Heart left ventricle (tissue), 16 donors: ENCODE data around the gene NUDT16L1. TPM values are rescaled to one million over a fixed set of nuclear protein-coding genes. Genes with fewer than 3 reads are reported as not detected.

Source experiments
- ATAC-seq, 4 donors: fragments of 200-7000 bp; cut with Tn5 transposase; one replicate each; pipeline ENCODE4 v1.9.1; 2020 to 2022; ENCODE audit warnings: moderate library complexity in 4 of 4, mild to moderate bottlenecking in 3 of 4, moderate number of reproducible peaks in 1 of 4
- DNase-seq, 5 donors: peaks; one replicate each; pipeline ENCODE4 v3.0.0-alpha.2; 2020
- H3K27ac ChIP-seq, 12 donors: fragments of 200-600 bp; sonication (generic) in 4 of 12; one replicate each; pipeline versions ENCODE4 v1.5.0 to v1.8.0; 2016 to 2022; ENCODE audit warnings: mild to moderate bottlenecking in 2 of 12
- H3K27me3 ChIP-seq, 9 donors: fragments of 200-600 bp; sonication (generic) in 2 of 9; one replicate each; pipeline versions ENCODE4 v1.5.1 to v1.8.0; 2016 to 2022; ENCODE audit warnings: mild to moderate bottlenecking in 3 of 9
- H3K36me3 ChIP-seq, 9 donors: fragments of 200-600 bp; sonication (generic) in 2 of 9; one replicate each; pipeline versions ENCODE4 v1.5.0 to v1.8.0; 2018 to 2022; ENCODE audit warnings: mild to moderate bottlenecking in 2 of 9
- H3K4me1 ChIP-seq, 12 donors: fragments of 200-600 bp; sonication (generic) in 4 of 12; one replicate each; pipeline versions ENCODE4 v1.5.0 to v1.8.0; 2016 to 2022; ENCODE audit warnings: mild to moderate bottlenecking in 3 of 12
- H3K4me3 ChIP-seq, 12 donors: fragments of 200-600 bp; sonication (generic) in 4 of 12; one replicate each; pipeline versions ENCODE4 v1.5.0 to v1.8.0; 2017 to 2022; ENCODE audit warnings: mild to moderate bottlenecking in 9 of 12, moderate library complexity in 4 of 12
- H3K9me3 ChIP-seq, 12 donors: fragments of 200-600 bp; sonication (generic) in 4 of 12; one replicate each; pipeline versions ENCODE4 v1.5.0 to v1.8.0; 2016 to 2022; ENCODE audit warnings: mild to moderate bottlenecking in 1 of 12
- POLR2A ChIP-seq, 2 donors: fragments of 450-650 bp; IDR thresholded peaks; one replicate each; pipeline ENCODE4 v1.6.1; 2017; ENCODE audit warnings: antibody characterized with exemption in 2 of 2, mild to moderate bottlenecking in 2 of 2, moderate library complexity in 2 of 2
- WGBS, 4 donors: extraction: QIAGEN DNeasy Blood & Tissue Kit in 2 of 4; methylation state at CpG; one replicate each; pipeline versions ENCODE4 v1.1.5 to v1.1.7; 2013 to 2018; 5-methylcytosine and 5-hydroxymethylcytosine counted together
- intact Hi-C, 10 donors: fragments of 100-400 bp; cut with DNase I; formaldehyde crosslinking; loops; one replicate each; pipeline versions ENCODE4 v1.11.1 to v1.14.2; 2022
- polyA plus RNA-seq, 2 donors: library from polyadenylated mRNA; stranded (reverse); fragments of 200-250 nt; gene quantifications; one replicate each; pipeline ENCODE4 v1.2.3, GENCODE V29; 2013
- total RNA-seq, 9 donors: library from RNA; depleted of rRNA in 2 of 9; stranded (reverse); fragments of >200 nt in 2 of 9; fragmentation: NEBNext Ultra II Directional in 3 of 9; extraction: Animal tissue kit (Norgen Biotek cat#: 25700) in 3 of 9; gene quantifications; one replicate each; pipeline versions ENCODE4 v1.1.0 to v1.2.4, GENCODE V29; 2016 to 2023
- TF ChIP-seq, protein P1 (sequence below), 12 donors: fragments of 200-600 bp; sonication (generic) in 4 of 12; IDR thresholded peaks; one replicate each; pipeline versions ENCODE4 v1.5.0 to v1.8.0; 2018 to 2022; ENCODE audit warnings: antibody characterized with exemption in 12 of 12, mild to moderate bottlenecking in 5 of 12
- donor health status: ischemic (EF 13 %, LVEDD 7.1; RV severe dilation, severe dysfunction).
- donor health status: healthy with polysubstance abuse.
- donor health status: DM: no; HTN: yes; CAD: no.
- donor health status: DM: no; HTN: no; CAD: no.
- donor health status: ischemic (EF 25% LVEDD 6.9; RV normal size, moderate dysfunction).
- donor health status: ischemic (EF 25% LVEDD 5.7; RV mildly dilated, moderate dysfunction).
- donor health status: healthy.
- donor health status: DM: yes; HTN: yes; CAD: no.
- donor health status: ischemic (EF 35%, LVEDD 5.7; RV mildly dilated, moderate dysfunction).
- donor health status: nonischemic (EF 11% LVEDD 7.7; RV severe dilation, severe dysfunction).
- donor health status: DM: yes; HTN: yes; CAD: no.
- donor health status: PGD.
- donor health status: ischemic (EF 29% LVEDD 5.4; RV normal size, mild dysfunction).
- donor health status: nonischemic (EF 23%, LVEDD 6.1; RV moderate dilation, normal function).

NUDT16L1 gene
- total and polyA plus RNA-seq, 11 donors, result 33.1 to 65.2 (median 47.5) TPM

DNA sequence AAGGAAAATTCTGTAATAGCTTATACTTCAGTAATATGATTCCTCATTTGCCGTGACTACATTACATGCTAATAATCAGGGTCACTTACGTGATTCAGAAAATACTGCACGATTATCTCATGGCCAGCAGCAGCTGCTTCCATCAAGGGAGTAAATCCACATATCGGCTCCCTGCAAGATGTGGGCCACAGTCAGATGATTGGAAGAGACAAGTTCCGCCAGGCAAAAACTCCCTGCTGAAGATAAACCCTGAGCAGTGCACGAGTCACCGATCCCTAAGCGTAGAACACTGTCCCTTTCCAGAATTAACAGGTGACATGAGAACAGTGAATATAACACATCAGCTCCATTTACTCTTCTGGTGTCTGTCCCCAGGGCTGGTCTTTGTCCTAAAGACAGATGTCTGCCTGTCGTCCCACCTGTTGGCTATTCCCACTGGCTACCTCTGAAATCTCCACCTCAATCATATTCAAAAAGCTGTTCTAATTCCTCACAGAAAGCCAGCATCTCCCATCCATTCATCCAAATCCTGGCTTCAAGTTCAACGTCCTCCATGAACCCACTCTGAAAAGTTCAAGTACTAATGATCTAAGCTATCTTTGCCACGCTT is 31.4 kb downstream of the NUDT16L1 start:
- intact Hi-C loops, result no loop called here
- TF ChIP-seq, protein P1, sequence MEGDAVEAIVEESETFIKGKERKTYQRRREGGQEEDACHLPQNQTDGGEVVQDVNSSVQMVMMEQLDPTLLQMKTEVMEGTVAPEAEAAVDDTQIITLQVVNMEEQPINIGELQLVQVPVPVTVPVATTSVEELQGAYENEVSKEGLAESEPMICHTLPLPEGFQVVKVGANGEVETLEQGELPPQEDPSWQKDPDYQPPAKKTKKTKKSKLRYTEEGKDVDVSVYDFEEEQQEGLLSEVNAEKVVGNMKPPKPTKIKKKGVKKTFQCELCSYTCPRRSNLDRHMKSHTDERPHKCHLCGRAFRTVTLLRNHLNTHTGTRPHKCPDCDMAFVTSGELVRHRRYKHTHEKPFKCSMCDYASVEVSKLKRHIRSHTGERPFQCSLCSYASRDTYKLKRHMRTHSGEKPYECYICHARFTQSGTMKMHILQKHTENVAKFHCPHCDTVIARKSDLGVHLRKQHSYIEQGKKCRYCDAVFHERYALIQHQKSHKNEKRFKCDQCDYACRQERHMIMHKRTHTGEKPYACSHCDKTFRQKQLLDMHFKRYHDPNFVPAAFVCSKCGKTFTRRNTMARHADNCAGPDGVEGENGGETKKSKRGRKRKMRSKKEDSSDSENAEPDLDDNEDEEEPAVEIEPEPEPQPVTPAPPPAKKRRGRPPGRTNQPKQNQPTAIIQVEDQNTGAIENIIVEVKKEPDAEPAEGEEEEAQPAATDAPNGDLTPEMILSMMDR (IDR thresholded peaks at IDR 0.05), result no peak
- no peak for TF ChIP-seq POLR2A (IDR thresholded peaks at IDR 0.05)
- Histone ChIP-seq H3K4me3 (no peak overlapping the region), H3K36me3 (peaks cover 0 to 74% (median 61%) of the 10 kb centered on the region in 9 donors), H3K4me1 (no peaks in the 10 kb centered on the region), H3K27ac (no peak overlapping the region), H3K27me3 (no peaks in the 10 kb centered on the region), H3K9me3 (no peaks in the 10 kb centered on the region)
- WGBS, 4 donors, result 85 to 89% (median 88%) methylated on average over 11 of the region's 11 CpGs
- DNase-seq, result no peak
- ATAC-seq, result no peak

DNA sequence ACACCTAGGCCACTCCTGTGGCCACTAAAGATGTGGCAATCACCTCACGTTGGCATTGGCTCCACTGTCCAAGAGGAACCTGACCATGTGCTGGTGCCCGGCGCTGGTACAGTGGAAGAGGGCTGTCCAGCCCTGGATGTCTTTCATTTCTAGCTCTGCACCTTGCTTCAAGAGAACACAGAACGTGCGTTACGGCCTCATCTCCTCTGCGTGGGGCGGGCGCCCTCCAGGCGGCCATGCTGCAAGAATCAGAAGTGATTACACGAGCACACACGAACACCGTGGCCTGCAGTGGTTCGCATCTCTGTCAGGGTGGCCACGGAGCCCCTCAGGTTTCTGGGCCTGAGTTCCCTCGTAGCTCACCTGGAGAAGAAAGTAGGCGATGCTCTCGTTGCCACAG is 33.3 kb downstream of the NUDT16L1 start:
- peaks cover 0 to 88% (median 63%) of the 10 kb centered on the region in 9 donors for H3K36me3 ChIP-seq
- WGBS, 4 donors, result 94 to 97% (median 95%) methylated on average over 11 to 18 of the region's 18 CpGs
- no peak for TF ChIP-seq POLR2A (IDR thresholded peaks at IDR 0.05)
- TF ChIP-seq, protein P1 (IDR thresholded peaks at IDR 0.05), result no peak

DNA sequence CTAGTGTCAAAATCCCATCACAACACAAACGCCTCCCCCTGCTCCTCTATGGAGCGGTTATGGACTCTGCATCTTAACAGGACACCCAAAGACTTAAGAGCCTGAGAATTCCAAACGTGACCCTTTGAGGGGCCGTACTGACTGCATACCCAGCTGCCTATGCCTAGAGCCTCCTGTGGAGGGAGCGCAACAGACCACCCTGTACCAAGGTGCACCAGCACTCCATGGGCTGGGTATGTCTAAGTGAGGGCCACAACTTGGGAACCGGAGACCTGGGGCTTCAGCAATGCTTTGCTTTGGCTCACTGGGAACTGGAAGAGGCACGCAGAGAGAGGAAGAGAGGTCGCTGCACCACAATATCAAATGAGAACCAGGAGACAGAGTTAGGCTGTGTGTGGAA is 35.3 kb downstream of the NUDT16L1 start:
- WGBS, 4 donors, result 93 to 97% (median 95%) methylated on average over 8 of the region's 8 CpGs
- DNase-seq (no peak), ATAC-seq (no peak)
- peaks cover 0 to 70% (median 53%) of the 10 kb centered on the region in 9 donors for H3K36me3 ChIP-seq
- H3K4me1 ChIP-seq, result peaks cover 0 to 10% (median 6%) of the 10 kb centered on the region in 12 donors
- no peak for TF ChIP-seq POLR2A (IDR thresholded peaks at IDR 0.05)
- TF ChIP-seq, protein P1 (IDR thresholded peaks at IDR 0.05), result no peak
- no peaks in the 10 kb centered on the region for H3K9me3 ChIP-seq
- intact Hi-C loops, result no loop called here
- H3K4me3 ChIP-seq, result no peak overlapping the region
- no peaks in the 10 kb centered on the region for H3K27me3 ChIP-seq
- H3K27ac ChIP-seq, result no peak overlapping the region

More for the DNA sequence above, 33.3 kb downstream of the NUDT16L1 start:
- no peak overlapping the region for H3K4me3 ChIP-seq
- no peak overlapping the region for H3K27ac ChIP-seq
- no peaks in the 10 kb centered on the region for H3K27me3 ChIP-seq
- H3K4me1 ChIP-seq, result no peaks in the 10 kb centered on the region
- ATAC-seq, result no peak
- DNase-seq, result no peak
- H3K9me3 ChIP-seq, result no peaks in the 10 kb centered on the region
- intact Hi-C loops, result no loop called here

DNA sequence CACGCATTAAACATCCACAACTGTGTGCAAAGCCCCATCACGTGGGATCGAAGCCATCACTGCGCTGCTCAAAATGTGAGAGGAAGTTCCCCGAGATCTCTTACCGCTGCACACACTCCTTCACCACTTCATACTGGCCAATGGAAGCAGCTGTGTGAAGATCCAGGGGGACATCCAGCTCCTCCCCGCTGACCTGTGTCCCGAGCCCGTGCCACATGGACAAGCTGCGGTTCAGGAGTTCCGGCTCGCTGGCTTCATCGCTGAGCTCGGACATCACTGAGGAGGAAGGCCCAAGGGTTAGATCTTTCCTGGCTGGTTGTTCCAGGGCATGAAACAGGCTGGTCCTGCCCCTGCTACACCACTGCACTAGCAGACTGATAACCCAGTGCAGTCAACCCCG is 36.5 kb downstream of the NUDT16L1 start:
- H3K27me3 ChIP-seq, result no peaks in the 10 kb centered on the region
- peaks cover 0 to 61% (median 42%) of the 10 kb centered on the region in 9 donors for H3K36me3 ChIP-seq
- no peaks in the 10 kb centered on the region for H3K9me3 ChIP-seq
- no peak for TF ChIP-seq POLR2A (IDR thresholded peaks at IDR 0.05)
- TF ChIP-seq, protein P1 (IDR thresholded peaks at IDR 0.05), result no peak
- no peak overlapping the region for H3K27ac ChIP-seq
- H3K4me1 ChIP-seq, result peaks cover 0 to 11% (median 8%) of the 10 kb centered on the region in 12 donors
- ATAC-seq, result no peak
- WGBS, 4 donors, result 94 to 98% (median 95%) methylated on average over 15 of the region's 15 CpGs
- no peak overlapping the region for H3K4me3 ChIP-seq
- intact Hi-C loops, result loop anchor here in 5 of 10 donors (5.0 to 10.0 kb wide), 4 partner anchors 33 to 227 kb away; partner anchors contain the start of gene SEC14L5 (in 3 of the 5)
- no peak for DNase-seq
